Activated CD8-positive, alpha-beta memory T cell treated with anti-CD3 and anti-CD28 coated beads for 36 hours (primary cell): ENCODE data around the gene GIT1. TPM values are rescaled to one million over a fixed set of nuclear protein-coding genes. Genes with fewer than 3 reads are reported as not detected.

Experiments
- CTCF ChIA-PET: fragments of 350-600 bp; sonication (Branson Sonifier 250); formaldehyde crosslinking; loops from one replicate; lab custom pipeline; 2021; ENCODE audit warnings: antibody characterized with exemption; lab: Charles Lee
- POLR2A ChIA-PET: fragments of 350-600 bp; sonication (Branson Sonifier 250); formaldehyde crosslinking; loops from one replicate; lab custom pipeline; 2021; ENCODE audit warnings: antibody characterized with exemption; lab: Charles Lee
- total RNA-seq, 2 experiments: library from RNA; stranded (reverse); gene quantifications; one replicate each; pipeline ENCODE4 v1.2.3, GENCODE V29; 2021

Gene GIT1
- total RNA-seq, 2 experiments from 2014 or later = 76.1 to 85.2 TPM

DNA sequence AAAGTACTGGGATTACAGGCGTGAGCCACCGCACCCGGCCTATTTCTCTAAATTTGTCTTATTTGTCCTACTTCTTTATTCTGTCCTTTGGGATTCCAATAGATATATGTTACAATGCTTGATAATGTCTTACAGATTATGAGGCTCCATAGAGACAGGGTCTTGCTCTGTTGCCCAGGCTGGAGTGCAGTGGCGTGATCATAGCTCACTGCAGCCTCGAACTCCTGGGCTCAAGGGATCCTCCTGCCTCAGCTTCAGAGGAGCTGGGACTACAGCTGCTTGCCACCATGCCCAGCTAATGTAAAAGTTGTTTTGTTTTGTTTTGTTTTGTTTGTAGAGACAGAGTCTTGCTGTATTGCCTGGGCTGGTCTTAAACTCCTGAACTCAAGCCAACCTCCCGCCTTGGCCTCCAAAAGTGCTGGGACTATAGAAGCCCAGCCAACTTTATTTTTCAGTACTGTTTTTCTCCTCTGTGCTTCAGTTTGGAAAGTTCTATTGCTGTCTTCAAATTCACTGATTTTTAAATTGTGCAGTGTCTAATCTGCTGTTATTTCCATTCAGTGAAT lies 13.7 kb upstream of the GIT1 start:
- CTCF ChIA-PET = no interaction called here
- POLR2A ChIA-PET = no interaction called here

DNA sequence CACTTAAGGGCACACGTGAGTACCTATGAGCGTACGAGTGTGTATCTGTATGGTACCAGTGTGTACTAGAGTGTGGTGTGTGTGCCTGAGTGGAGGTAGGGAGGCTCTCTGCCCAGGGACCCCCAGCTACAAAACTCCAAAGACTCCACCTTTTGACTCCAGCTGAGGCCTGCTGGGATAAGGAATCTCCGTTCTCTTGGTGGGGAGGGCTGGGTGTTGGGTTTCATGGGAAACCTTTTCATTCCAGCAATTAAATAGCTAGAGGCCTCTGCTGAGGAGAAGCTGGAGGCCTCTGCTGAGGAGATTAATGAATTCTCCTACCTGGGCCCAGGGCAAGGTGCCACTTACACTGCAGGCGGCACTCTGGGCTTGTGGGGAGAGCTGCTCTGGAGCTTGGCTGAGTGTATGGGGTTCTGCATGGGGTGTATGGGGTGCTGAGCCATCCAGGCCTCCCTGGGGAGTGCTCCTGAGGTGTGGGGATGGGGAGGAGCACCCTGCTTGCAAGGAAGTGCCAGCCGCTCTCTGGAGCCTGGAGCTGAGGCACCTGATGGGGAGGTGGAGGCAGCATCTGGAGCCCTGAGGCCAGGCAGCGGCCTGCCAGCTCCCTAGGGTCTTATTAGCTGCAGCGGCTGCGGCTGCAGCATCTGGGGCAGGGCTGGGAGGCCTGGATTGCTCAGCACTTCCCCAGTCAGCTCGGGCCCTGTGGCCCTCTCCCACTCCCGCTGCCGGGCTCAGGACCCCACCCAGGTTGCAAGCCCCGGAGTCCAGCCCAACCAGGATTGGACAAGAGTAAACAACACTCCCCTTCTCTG lies 8.1 kb upstream of the GIT1 start:
- POLR2A ChIA-PET = no interaction called here
- CTCF ChIA-PET = interaction anchor here (1.1 to 2.9 kb wide), 3 partner anchors 16 to 29 kb away, joined by 3 to 12 read pairs (median 4); partner anchors contain the start of gene TP53I13

DNA sequence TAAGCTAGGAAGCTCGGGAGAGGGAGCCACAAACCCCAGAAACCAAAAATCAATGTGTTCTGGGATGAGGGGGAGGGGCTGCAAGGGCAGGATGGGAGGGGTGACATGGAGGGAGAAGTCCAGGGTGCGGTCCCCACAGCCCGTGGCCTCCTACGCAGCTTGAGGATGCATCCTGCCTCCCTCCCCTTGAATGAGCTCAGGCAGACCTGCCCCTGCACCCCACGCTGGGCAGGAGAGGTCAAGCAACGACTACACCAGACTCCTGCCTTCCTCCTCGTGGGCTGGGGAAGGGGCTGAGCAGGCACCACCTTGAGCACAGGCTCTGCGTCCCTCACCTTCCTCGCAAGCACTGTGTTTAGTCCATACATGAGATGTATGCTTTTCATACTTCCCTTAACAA lies 7.4 kb upstream of the GIT1 start:
- POLR2A ChIA-PET = no interaction called here
- CTCF ChIA-PET = interaction anchor here (0.5 to 2.9 kb wide), 3 partner anchors 10 to 28 kb away, joined by 3 to 12 read pairs (median 4); partner anchors contain the start of gene TP53I13

DNA sequence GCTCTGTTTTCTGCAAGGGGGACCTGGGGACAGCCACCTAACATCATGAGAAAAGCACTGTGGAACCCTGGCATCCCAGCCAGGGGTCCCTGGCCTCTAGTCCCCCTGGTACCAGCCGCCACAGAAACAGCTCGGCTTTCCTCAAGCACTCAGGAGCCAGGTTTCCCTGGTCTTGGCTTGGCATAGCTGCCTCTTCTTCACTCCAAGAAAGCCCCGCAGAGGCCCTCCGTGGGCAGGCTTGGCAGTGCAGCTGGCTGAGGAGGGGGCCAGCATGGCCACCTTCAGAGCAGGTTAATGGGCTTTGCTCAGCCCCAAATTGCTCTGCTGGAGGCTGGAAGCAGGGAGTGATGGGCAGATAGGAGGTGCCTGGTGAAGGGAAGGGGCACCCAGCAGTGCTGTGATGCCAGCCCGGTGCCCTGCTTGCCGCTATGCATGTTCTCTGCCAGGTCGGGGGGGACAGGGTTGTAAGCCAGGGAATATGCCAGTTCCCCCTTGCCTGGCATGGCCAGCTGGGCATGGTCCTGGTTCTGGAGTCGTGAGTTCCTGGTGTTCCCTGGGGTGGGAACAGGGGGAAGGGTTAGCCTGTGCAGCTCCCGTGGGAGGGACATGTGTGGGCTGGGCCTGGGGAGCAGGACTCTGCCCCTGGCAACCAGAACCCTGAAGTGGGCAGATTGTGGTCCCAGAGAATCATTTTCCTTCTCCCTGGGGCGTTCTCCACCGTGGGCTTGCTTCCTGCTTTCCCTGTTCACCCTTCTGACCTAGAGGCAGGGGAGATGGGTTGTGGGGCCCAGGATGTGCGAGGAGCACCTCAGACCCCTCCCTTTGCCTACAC lies 6.7 kb upstream of the GIT1 start:
- CTCF ChIA-PET = interaction anchor here (0.5 to 2.9 kb wide), 2 partner anchors 11 to 17 kb away, joined by 4 to 12 read pairs; no protein-coding TSS in a partner anchor
- POLR2A ChIA-PET = no interaction called here

DNA sequence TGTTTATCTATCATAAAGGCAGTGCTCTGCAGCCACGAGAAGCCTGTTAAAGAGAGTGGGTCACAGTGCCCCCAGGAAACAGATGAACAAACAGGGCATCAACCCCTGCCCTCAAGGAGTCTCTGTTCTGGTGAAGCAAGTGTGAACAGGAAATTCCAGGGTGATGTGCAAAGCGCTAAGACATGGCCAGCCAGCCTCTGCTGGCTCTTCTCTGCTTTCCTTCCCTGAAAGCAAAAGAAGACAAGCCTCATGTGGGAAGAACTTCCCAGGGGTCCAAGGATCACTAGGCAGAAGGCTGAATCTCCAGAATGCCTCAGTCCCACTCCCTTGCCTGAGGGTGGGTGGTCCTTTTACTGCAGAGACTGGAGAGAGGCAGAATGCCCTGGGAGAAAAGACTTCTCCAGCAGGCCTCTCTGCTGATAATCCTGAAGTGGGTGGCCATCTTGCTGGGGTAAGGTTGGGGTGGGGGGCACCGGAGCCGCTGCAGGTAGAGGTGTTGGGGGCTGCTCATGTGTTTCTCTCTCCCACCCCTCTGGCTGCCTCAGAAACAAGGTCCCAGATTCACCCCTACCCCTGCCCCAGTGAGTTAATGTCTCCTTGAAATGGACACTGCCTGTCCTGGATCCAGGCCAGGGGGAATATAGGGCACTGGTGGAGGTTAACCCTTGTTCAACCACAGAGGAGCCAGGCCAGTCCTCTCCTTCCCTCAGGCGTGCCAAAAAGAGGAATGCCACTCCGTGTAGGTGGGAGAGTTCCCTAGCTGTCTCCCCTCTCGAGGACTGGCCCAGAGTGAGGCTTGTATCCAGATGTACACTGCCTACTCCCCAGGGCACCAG lies 5.9 kb upstream of the GIT1 start:
- POLR2A ChIA-PET = interaction anchor here (1.4 kb wide), 1 partner anchor 301 kb away, joined by 3 read pairs; the partner anchor contains the start of gene NUFIP2
- CTCF ChIA-PET = interaction anchor here (2.9 to 4.7 kb wide), 2 partner anchors 18 to 20 kb away, joined by 12 to 97 read pairs; no protein-coding TSS in a partner anchor

DNA sequence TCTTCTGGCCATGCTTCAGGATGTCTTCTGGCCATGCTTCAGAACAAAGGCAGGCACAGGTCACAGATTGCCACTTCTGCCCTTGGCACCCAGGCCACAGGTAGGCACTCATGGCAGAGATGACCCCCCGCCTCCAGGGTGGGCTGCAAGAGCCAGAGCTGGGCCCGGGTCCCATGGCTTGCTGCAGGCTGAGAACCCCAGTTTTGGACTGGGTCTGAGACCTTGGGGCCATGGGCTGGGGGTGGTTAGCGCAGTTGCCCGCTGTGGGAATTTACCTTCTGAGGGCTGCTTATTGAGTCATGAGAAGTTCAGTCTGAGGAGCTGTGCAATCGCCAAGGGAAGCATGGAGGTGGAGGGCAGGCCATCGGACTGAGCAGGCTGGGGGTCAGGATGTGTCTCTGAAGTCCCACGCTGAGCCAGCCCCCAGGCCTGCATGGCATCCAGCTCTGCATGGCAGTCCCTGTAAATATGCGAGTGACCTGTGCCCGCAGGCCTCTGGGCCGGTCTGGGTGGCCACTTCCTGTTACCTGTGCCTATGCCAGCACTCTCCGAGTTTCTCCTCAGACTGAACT lies 5.2 kb upstream of the GIT1 start:
- ChIA-PET POLR2A (interaction anchor here (0.6 to 3.9 kb wide), 4 partner anchors 22 to 300 kb away, joined by 3 to 17 read pairs (median 4); partner anchors contain the start of gene NUFIP2), CTCF (interaction anchor here (1.0 to 4.7 kb wide), 3 partner anchors 21 to 415 kb away, joined by 3 to 97 read pairs (median 5); partner anchors contain the start of gene MYO18A)

DNA sequence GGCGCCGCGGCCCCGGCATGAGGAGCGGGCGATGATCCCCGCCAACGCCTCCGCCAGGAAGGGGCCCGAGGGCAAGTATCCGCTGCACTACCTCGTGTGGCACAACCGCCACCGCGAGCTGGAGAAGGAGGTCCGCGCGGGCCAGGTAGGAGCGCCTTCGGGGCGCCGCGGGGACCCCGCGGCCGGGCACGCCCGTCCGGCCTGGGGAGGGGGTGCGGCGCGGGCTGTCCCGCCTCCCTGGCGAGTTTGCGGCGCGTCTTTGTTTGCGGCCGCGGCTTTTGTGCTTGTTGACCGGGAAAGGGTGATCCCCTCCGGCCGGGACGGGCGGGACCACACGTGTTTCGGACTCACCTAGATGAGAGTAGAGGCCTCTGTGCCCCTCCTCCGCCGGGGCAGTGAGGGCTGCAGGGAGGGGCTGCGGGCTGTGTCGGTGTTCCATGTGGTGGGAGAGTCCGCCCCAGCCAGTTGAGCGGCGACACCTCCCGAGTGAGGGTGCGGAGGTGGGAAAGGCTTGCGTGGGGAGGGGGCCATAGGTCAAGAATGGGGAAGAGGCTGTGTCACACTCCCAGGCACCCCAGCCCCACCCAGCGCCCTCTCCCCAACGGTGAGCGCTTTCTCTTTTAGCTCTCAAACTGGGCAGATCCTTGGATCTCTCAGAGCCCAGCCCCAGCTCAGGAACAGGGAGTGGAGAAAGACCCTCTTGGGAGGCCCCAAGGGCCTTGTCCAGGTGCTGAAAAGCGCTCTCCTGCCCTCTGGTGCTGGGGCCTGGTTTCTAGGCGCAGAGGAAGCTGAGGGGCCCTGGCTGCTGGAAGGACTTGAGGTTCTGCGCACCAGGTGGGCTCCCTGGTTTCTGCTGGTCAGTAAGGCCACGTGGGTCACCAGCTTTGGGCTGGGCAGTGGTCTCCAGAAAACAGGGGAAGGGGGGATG lies 4.4 kb upstream of the GIT1 start:
- POLR2A ChIA-PET = interaction anchor here (0.6 to 3.9 kb wide), 7 partner anchors 20 to 300 kb away, joined by 3 to 17 read pairs (median 4); partner anchors contain the start of gene NUFIP2
- CTCF ChIA-PET = interaction anchor here (0.6 to 4.7 kb wide), 8 partner anchors 17 to 414 kb away, joined by 3 to 97 read pairs (median 6); partner anchors contain the start of gene MYO18A

DNA sequence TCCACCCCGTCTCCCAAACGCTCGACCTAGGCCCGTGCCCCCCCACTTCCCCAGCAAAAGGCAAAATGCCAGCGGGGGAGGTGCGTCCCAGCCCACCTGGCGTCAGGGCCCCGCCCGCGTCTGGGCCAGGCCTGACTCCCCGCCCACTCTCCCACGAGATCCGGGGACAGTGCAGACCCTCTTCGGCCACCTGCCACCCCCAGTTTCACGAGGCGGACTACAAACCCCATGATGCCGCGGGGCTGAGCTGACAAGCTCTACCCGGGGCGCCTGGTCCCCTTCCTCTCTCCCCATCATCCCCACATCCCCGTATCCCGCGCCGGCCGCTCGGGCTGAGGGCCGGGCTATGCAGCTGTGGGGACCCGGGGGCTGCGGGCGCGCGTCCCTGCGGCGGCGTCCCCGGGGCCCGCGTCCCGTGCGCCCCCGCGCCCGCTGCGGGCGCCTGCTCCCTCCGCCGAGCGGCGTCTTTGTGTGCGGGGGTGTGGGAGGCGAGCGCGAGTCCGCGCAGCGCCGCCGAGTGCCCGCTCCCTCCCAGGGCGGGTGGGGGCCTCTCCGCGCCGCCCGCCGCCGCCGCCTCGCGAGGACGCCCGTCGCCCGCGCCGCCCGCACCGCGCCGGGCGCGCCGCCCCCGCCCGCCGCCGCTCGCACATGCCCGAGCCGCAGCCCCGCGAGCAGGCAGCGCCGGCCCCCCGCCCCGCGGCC lies 3.6 kb upstream of the GIT1 start, which contains the start of gene ANKRD13B:
Gene ANKRD13B (plus strand): TSS at position 283 of the 702 bp plus-strand sequence. CDS start 490 bp downstream, outside the sequence.
- ChIA-PET CTCF (interaction anchor here (0.6 to 4.7 kb wide), 12 partner anchors 12 to 339 kb away, joined by 3 to 97 read pairs (median 5); no protein-coding TSS in a partner anchor), POLR2A (interaction anchor here (0.5 to 3.9 kb wide), 7 partner anchors 13 to 299 kb away, joined by 3 to 17 read pairs (median 4); partner anchors contain the start of gene NUFIP2)

DNA sequence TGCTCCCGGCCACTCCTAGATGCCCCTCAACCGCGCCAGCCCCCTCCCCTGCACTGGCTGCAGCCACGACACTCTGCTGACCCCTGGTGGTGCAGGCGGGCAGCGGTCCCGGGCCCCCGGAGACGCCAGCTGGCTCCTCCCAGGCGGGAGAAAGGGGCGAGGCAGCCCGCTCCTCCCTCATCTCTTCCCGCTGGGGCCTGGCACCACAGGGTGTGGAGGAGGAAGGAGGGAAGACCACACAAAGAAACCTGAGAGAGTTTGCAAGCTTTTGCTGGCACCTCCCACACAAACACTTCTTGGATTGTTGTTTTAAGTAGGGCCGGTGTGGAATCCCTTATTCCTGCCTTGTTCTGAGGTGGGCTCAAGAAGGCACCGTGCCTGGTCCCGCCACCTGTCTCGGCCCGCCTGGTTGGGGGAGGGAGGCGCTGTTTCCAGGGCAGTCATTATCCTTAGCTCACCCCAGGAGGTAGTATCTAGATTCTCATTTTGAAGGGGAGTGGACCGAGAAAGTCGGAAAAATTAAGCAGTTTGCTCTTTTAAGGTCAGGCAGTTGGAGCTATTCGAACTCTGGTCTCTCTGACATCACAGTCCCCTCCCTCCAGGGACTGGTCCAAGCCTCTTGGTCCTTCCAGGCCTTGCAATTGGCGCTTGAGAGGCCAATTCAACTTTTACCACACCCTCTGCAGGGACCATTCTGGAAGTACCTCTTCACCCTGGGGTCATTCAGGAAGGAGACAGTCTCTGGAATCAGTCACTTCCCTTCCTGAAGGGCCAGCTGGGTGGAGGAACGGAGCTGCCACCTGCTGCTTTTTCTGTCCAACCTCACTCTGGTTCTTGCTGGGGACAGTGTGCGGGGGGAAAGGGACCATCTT lies 2.5 kb upstream of the GIT1 start:
- CTCF ChIA-PET = interaction anchor here (0.8 to 4.7 kb wide), 18 partner anchors 11 to 340 kb away, joined by 3 to 97 read pairs (median 4); partner anchors contain the start of gene ABHD15
- POLR2A ChIA-PET = interaction anchor here (0.5 to 3.9 kb wide), 9 partner anchors 11 to 298 kb away, joined by 3 to 17 read pairs (median 4); partner anchors contain the start of genes ABHD15, NUFIP2 and TP53I13

DNA sequence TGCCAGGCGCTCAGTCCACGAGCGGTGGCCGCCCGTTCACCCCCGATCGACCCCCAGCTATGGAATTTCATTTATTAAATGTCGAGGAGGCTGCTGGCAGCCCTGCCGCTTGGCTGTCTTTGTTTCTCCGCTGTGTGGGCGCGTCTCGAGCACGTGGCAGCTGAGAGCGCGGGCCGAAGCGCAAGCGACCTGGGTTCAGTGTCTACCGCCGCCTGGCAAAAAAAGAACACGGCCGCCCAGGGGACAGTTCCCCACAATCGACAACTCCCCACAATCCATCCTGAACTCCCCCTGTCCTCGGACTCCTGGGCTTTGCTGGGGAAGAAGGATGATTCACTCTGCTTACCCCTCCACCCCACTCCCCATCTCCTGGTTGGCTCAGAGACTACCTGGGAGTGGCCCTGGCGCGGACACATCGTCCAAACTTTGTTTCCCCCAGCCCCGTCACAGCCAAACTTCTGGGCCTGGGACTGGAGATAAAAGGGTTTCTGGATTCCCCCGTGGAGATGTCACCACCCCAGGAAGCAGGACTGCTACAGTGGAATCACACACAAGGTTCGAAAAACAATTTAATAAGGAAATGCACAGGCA lies 1.8 kb upstream of the GIT1 start:
- CTCF ChIA-PET = interaction anchor here (0.6 to 4.7 kb wide), 16 partner anchors 10 to 300 kb away, joined by 3 to 97 read pairs (median 4); partner anchors contain the start of gene ABHD15
- POLR2A ChIA-PET = interaction anchor here (0.6 to 3.9 kb wide), 6 partner anchors 10 to 339 kb away, joined by 3 to 17 read pairs (median 4); partner anchors contain the start of genes ABHD15 and TP53I13

DNA sequence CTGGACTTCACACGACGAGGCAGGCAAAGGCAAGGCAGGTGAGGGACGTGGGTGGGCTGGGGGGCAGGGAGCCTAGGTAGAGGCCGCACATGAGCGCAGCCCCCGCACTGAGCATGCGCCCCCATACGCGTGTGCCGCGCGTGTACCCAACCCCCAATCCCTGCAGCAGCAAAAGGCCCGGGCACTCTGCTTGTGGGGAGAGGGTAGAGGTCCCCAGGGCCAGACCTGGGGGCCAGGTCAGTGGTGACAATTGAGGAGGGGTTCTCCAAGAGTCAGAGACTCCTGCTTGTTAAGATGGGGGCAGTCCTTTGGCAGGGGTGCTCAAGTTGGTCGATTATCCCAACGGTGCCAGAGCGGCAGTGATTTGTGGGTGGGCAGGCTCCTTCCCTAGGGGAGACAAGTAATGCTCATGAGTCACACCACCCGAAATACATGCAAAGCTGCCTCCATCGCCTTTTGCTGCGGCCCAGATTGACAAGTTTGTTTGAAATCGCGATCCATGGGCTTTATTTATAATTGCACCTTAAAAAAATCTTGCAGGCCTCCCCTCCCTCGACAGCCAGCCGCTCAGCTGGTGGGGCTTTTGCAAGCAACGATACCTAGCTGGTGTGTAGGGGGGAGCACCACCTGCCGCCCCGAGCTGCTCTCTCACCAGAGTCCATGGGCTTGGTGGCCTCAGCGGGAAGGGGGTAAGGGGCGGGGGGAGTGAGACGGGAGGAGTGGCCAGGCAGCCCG lies 1.1 kb upstream of the GIT1 start:
- ChIA-PET CTCF (interaction anchor here (0.6 to 4.7 kb wide), 9 partner anchors 10 to 192 kb away, joined by 3 to 97 read pairs (median 6); no protein-coding TSS in a partner anchor), POLR2A (interaction anchor here (0.8 to 3.9 kb wide), 3 partner anchors 23 to 340 kb away, joined by 3 to 17 read pairs (median 9); partner anchors contain the start of genes ABHD15 and TP53I13)

DNA sequence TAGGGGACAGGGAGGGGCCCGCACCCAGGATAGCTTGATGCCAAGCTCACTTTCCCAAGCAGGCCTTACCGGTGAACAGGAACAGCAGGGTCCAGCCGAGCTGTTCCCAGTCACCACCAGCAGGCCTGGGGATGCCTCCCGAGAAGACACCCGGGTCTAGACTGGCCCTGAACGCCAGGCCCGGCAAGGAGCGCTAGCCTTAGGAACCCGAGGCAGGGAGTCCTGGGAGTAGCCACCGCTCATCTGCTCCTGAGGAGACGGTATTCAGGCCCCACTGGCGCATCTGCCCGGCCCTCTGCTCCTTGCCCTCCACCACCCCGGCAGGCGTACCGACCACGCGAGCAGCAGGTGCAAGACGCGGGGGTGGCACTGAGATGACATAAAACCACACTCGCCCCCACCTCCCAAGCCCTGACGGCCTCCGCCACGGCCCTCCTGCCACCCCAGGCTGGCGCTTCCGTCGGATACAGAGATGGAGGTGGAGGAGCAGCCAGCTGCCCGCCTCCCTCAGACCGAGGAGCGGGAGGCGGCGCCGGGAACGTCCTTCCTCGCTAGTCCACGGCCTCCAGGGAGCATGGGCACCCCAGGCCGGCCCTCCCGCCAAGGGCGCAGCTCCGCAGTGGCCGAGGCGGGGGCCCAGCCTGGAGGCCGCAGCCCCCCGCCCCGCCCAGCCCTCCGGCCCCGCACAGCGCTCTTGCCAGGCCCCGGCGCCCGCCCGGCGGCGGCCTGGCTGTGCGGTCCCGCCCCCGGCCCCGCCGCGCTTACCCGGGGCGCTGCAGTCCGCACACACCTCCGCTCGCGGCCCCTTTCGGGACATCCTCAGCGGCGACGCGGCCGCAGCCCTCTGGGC lies 661 bp downstream of the GIT1 start:
- ChIA-PET POLR2A (interaction anchor here (1.2 to 2.0 kb wide), 6 partner anchors 8 to 29 kb away, joined by 3 to 7 read pairs (median 4); partner anchors contain the start of genes ABHD15 and TP53I13), CTCF (interaction anchor here (0.6 to 6.4 kb wide), 8 partner anchors 10 to 130 kb away, joined by 3 to 33 read pairs (median 4); partner anchors contain the start of gene ABHD15)
